Suprapubic skin (tissue), 4 donors: ENCODE data around the gene SLC25A13.

Experiments used
- CTCF ChIP-seq, 2 donors: fragments of 200-600 bp in 1 of 2; fragments of 450-650 bp in 1 of 2; sonication (generic) in 1 of 2; IDR thresholded peaks; one replicate each; pipeline ENCODE4 v1.5.1; 2016 to 2019; ENCODE audit warnings: antibody characterized with exemption in 2 of 2, mild to moderate bottlenecking in 1 of 2, moderate library complexity in 1 of 2
- EP300 ChIP-seq: sonication (generic); formaldehyde crosslinking; IDR thresholded peaks from one replicate; pipeline ENCODE4 v1.6.1; 2017; ENCODE audit warnings: antibody characterized with exemption
- POLR2A ChIP-seq, 2 donors: fragments of 450-650 bp; IDR thresholded peaks; one replicate each; pipeline ENCODE4 v1.6.1; 2017; ENCODE audit warnings: antibody characterized with exemption in 2 of 2, mild to moderate bottlenecking in 2 of 2, moderate library complexity in 2 of 2
- POLR2AphosphoS5 ChIP-seq, 3 donors: sonication (generic); formaldehyde crosslinking; IDR thresholded peaks; one replicate each; pipeline ENCODE4 v1.6.1; 2017; ENCODE audit warnings: antibody characterized with exemption in 3 of 3

GRCh38 chr7:96228760-96229159 is 93.1 kb downstream of the SLC25A13 start:
- TF ChIP-seq POLR2A (IDR thresholded peaks at IDR 0.05) (no peak), CTCF (IDR thresholded peaks at IDR 0.05) (no peak), POLR2AphosphoS5 (IDR thresholded peaks at IDR 0.05) (no peak), EP300 (no peak)
